ENCODE results near the gene CCM2. TPM values are rescaled to one million over a fixed set of nuclear protein-coding genes. Genes with fewer than 3 reads are reported as not detected.

The CCM2 gene
- total and polyA plus RNA-seq, 5 experiments from 2014 or later, result 49.9 to 167 (median 81.7) TPM

GRCh38 chr7:45073031-45073785 lies 73.2 kb downstream of the CCM2 start:
- peaks cover 18 to 43% (median 39%) of the 10 kb centered on the region in 4 donors for H3K4me1 Mint-ChIP-seq
- POLR2A ChIA-PET, result interaction anchor here (0.6 to 2.2 kb wide), 4 partner anchors 45 to 680 kb away, joined by 3 to 5 read pairs (median 4); no protein-coding TSS in a partner anchor
- H3K9me3 Mint-ChIP-seq, result no peaks in the 10 kb centered on the region
- peak overlapping the region in 6 of 10 donors; percentile 36 to 78 (median 52) for H3K27ac Mint-ChIP-seq
- ATAC-seq (no peak), DNase-seq (no peak)
- H3K27me3 Mint-ChIP-seq, result no peaks in the 10 kb centered on the region
- H3K36me3 Mint-ChIP-seq, result peaks cover 6 to 89% (median 8%) of the 10 kb centered on the region in 3 donors
- peak overlapping the region in 1 of 10 donors; percentile 36 for H3K4me3 Mint-ChIP-seq

- Mint-ChIP-seq H3K27me3 (no peaks in the 10 kb centered on the region), H3K4me1 (peaks cover 22 to 40% (median 37%) of the 10 kb centered on the region in 4 donors), H3K27ac (peak overlapping the region in 6 of 10 donors; percentile 10 to 79 (median 50)), H3K36me3 (peaks cover 6 to 82% (median 8%) of the 10 kb centered on the region in 3 donors), H3K4me3 (no peak overlapping the region), H3K9me3 (no peaks in the 10 kb centered on the region)
- POLR2A ChIA-PET, result interaction anchor here (1.3 to 2.2 kb wide), 2 partner anchors 46 to 71 kb away, joined by 4 to 5 read pairs; no protein-coding TSS in a partner anchor
- ATAC-seq (no peak), DNase-seq (no peak)
Measured at GRCh38 chr7:45073786-45074527, 74.0 kb downstream of the CCM2 start.

DNA sequence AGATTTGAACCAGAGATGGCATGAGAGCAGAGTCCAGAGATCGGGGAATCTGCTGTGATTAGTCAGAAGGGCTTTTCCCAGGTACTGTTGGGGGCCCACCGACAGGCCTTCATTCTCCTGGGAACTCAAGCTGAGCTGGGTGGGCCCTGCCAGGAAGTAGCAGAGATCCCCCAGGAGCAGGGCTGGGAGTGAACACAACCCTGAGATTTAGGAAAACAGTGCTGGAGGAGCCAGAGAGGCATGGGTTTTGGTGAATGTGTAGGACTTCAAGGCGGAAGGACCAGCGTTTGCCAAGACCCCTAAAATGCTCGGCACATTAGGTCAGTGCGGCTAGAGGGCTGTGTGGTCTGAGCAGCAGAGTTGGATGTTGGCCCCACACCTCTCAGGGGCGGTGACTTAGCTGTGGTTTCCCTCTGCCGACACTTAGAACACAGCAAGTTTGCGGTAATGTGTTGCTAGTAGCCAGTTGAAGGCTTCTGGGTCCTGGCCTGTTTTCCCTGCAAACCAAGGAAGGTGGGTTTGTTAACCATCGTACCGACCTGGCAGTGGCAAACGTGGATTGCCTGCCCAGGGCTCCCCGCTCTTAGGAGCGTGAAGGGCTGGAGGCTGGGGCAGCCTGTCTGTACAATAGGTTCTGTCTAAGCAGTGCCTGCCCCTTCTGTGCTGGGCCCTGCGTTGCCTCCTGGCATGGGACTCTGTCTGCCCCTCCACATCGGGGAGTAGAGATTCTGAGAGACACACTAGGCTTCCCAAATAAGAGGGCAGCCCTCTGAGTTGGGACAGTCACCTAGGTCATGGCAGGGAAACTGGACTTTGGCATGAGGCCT lies 74.7 kb downstream of the CCM2 start:
- peaks cover 25 to 45% (median 33%) of the 10 kb centered on the region in 4 donors for H3K4me1 Mint-ChIP-seq

DNA sequence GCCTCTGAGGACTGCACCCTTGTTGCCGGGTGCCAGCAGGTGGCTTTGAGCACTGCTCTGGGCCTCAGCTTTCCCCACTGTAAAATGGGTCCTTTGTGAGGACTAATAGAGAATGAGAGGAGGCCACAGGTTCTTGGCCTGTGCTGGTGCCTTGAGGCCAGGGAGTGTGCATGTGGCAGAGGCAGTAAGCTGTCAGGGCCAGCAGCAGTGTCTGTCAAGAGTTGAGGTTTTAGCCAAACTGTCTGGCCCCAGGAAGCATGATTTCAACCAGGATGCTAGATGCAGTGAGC lies 75.3 kb downstream of the CCM2 start:
- no peak for ATAC-seq
- H3K27ac Mint-ChIP-seq, result peak overlapping the region in 5 of 10 donors; percentile 69 to 83 (median 81)
- POLR2A ChIA-PET, result interaction anchor here (0.5 kb wide), 1 partner anchor 1249 kb away, joined by 3 read pairs; no protein-coding TSS in a partner anchor
- DNase-seq, result no peak
- H3K4me1 Mint-ChIP-seq, result peaks cover 29 to 48% (median 31%) of the 10 kb centered on the region in 4 donors
- no peaks in the 10 kb centered on the region for H3K9me3 Mint-ChIP-seq
- no peaks in the 10 kb centered on the region for H3K27me3 Mint-ChIP-seq
- peak overlapping the region in 1 of 10 donors; percentile 59 for H3K4me3 Mint-ChIP-seq
- peaks cover 6 to 69% (median 8%) of the 10 kb centered on the region in 3 donors for H3K36me3 Mint-ChIP-seq

More for the DNA sequence above, 74.7 kb downstream of the CCM2 start:
- Mint-ChIP-seq H3K9me3 (no peaks in the 10 kb centered on the region), H3K27me3 (no peaks in the 10 kb centered on the region), H3K36me3 (peaks cover 6 to 74% (median 8%) of the 10 kb centered on the region in 3 donors), H3K4me3 (peak overlapping the region in 1 of 10 donors; percentile 59), H3K27ac (peak overlapping the region in 6 of 10 donors; percentile 49 to 83 (median 80))
- POLR2A ChIA-PET, result interaction anchor here (1.3 to 2.2 kb wide), 2 partner anchors 47 to 72 kb away, joined by 4 to 5 read pairs; no protein-coding TSS in a partner anchor
- DNase-seq (no peak), ATAC-seq (no peak)

DNA sequence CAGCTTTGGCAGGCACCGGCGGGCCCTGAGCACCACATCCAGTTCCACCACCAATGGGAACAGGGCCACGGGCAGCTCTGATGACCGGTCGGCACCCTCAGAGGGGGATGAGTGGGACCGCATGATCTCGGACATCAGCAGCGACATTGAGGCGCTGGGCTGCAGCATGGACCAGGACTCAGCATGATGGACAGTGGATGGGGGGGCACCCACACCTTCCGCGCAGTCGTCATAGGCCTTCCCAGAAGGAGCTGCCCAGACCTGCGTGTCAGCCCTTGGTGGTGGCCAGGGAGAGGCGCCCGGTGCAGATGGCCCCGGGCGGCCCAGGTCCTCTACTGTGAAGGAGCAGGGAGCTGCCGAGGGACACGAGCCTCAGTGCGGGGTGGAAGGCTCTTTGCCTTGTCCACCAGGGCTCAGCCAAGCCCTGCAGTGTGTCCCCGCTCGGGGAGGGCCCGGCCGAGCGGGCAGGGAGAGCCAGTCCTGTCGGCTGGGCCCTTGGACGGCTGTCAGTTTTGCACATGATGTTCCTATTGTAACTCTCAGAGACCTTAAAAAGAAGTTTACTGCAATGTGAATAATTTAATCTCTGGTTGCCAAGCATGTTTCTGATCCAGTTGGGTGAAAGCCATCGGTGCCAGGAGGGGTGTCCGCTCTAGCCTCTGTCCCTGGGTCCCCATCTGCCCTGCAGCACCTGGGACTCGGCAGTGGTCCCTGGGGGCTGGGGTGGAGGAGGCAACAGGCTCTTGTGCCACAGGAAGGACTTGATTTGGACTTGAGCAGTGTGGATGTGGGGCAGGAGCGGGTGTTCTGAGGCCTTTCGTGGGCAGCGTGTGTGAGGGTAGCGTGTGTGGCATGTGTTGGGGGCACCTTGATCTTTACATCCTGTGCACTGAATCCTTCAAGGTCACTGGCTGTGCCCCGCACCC lies 76.1 kb downstream of the CCM2 start:
- H3K9me3 Mint-ChIP-seq, result no peaks in the 10 kb centered on the region
- no peaks in the 10 kb centered on the region for H3K27me3 Mint-ChIP-seq
- DNase-seq (no peak), ATAC-seq (peak in 1 of 2 donors; percentile 35)
- peaks cover 6 to 63% (median 6%) of the 10 kb centered on the region in 3 donors for H3K36me3 Mint-ChIP-seq
- POLR2A ChIA-PET, result interaction anchor here (0.5 to 1.5 kb wide), 3 partner anchors 49 to 1250 kb away, joined by 3 to 5 read pairs (median 3); no protein-coding TSS in a partner anchor
- peak overlapping the region in 5 of 10 donors; percentile 6 to 82 (median 73) for H3K27ac Mint-ChIP-seq
- no peak overlapping the region for H3K4me3 Mint-ChIP-seq
- H3K4me1 Mint-ChIP-seq, result peaks cover 29 to 48% (median 30%) of the 10 kb centered on the region in 4 donors

DNA sequence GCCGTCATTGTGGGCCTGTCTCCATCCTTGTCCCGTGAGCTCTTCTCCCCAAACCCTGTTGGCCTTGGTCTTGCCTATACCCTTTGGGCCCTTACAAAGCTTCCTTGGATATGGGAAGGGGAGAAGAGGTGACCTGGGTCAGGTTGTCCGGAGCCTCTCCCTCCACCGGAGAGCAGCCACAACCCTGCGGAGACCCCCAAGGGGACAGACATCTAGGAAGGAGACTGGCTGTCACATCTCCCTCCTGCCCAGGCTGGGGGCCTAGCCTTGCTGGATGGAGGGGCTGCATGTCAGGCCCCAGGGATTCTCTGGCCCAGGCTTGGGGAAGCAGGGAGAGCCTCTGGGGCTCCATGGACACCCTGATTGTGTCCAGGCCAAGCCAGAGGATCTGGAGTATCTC lies 76.9 kb downstream of the CCM2 start:
- H3K4me3 Mint-ChIP-seq, result no peak overlapping the region
- peak overlapping the region in 5 of 10 donors; percentile 10 to 64 (median 53) for H3K27ac Mint-ChIP-seq
- H3K27me3 Mint-ChIP-seq, result no peaks in the 10 kb centered on the region
- no peaks in the 10 kb centered on the region for H3K9me3 Mint-ChIP-seq
- H3K4me1 Mint-ChIP-seq, result peaks cover 27 to 43% (median 28%) of the 10 kb centered on the region in 4 donors
- ATAC-seq, result peak in 1 of 2 donors; percentile 3
- POLR2A ChIA-PET, result interaction anchor here (0.8 to 1.5 kb wide), 2 partner anchors 49 to 103 kb away, joined by 3 to 5 read pairs; no protein-coding TSS in a partner anchor
- peaks cover 2 to 55% (median 6%) of the 10 kb centered on the region in 3 donors for H3K36me3 Mint-ChIP-seq
- DNase-seq, result no peak

DNA sequence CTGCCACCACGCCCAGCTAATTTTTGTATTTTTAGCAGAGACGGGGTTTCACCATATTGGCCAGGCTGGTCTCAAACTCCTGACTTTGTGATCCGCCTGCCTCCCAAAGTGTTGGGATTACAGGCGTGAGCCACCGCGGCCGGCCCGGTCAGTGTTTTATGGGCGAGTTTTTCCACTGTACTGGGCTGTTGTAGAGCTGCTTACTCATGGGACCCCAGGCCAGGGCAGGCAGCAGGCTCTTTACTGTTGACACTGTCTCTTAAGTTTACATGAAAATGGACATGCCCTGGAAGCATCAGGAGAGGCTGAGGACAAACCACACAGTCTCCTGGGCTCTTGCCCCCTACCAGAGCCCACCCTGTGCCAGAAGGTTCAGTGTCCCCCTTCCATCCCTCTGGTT lies 77.6 kb downstream of the CCM2 start:
- peak overlapping the region in 3 of 10 donors; percentile 14 to 84 (median 48) for H3K27ac Mint-ChIP-seq
- POLR2A ChIA-PET, result interaction anchor here (0.8 to 1.5 kb wide), 2 partner anchors 50 to 103 kb away, joined by 3 to 5 read pairs; no protein-coding TSS in a partner anchor
- no peak overlapping the region for H3K4me3 Mint-ChIP-seq
- H3K36me3 Mint-ChIP-seq, result peaks cover 0 to 49% (median 6%) of the 10 kb centered on the region in 3 donors
- no peaks in the 10 kb centered on the region for H3K27me3 Mint-ChIP-seq
- DNase-seq, result no peak
- no peak for ATAC-seq
- H3K9me3 Mint-ChIP-seq, result no peaks in the 10 kb centered on the region
- H3K4me1 Mint-ChIP-seq, result peaks cover 23 to 40% (median 28%) of the 10 kb centered on the region in 4 donors

- DNase-seq, result peak in 1 of 10 donors; percentile 8
- peak overlapping the region in 1 of 10 donors; percentile 22 for H3K4me3 Mint-ChIP-seq
- peaks cover 0 to 43% (median 6%) of the 10 kb centered on the region in 3 donors for H3K36me3 Mint-ChIP-seq
- H3K9me3 Mint-ChIP-seq, result no peaks in the 10 kb centered on the region
- no peaks in the 10 kb centered on the region for H3K27me3 Mint-ChIP-seq
- ATAC-seq, result no peak
- POLR2A ChIA-PET, result no interaction called here
- H3K27ac Mint-ChIP-seq, result peak overlapping the region in 5 of 10 donors; percentile 4 to 84 (median 41)
- H3K4me1 Mint-ChIP-seq, result peaks cover 22 to 40% (median 23%) of the 10 kb centered on the region in 4 donors
Measured at GRCh38 chr7:45078125-45078681, 78.2 kb downstream of the CCM2 start.

- ATAC-seq, result peak; percentile 22 to 39
Measured at GRCh38 chr7:45080265-45080957, 80.4 kb downstream of the CCM2 start.

More at GRCh38 chr7:45080265-45080957, 80.4 kb downstream of the CCM2 start:
- Mint-ChIP-seq H3K4me3 (no peak overlapping the region), H3K4me1 (peaks cover 5 to 35% (median 18%) of the 10 kb centered on the region in 4 donors), H3K9me3 (no peaks in the 10 kb centered on the region), H3K36me3 (peaks cover 0 to 21% (median 3%) of the 10 kb centered on the region in 3 donors), H3K27me3 (no peaks in the 10 kb centered on the region), H3K27ac (peak overlapping the region; percentile 29 to 89 (median 66))
- DNase-seq, result peak in 1 of 10 donors; percentile 58
- POLR2A ChIA-PET, result interaction anchor here (0.9 to 2.5 kb wide), 7 partner anchors 9 to 195 kb away, joined by 3 to 13 read pairs (median 4); partner anchors contain the start of genes MYO1G, NACAD, PURB and TBRG4
